Left colon (tissue), 2 donors: Measurements from ENCODE around the gene RASA4. TPM values are rescaled to one million over a fixed set of nuclear protein-coding genes. Genes with fewer than 3 reads are reported as not detected.

Experiments used
- total RNA-seq, 2 donors: library from RNA; stranded (reverse); fragmentation: NEBNext Ultra II Directional; extraction: Animal tissue kit (Norgen Biotek cat#: 25700); gene quantifications; one replicate each; pipeline ENCODE4 v1.2.1, GENCODE V29; 2021
- donor health status: DM: no; HTN: no; CAD: no.
- donor health status: DM: yes; HTN: yes; CAD: no.

The RASA4 gene
- total RNA-seq, 2 donors from 2014 or later: 16.7 to 31.9 TPM

Other genes starting within 250 kb of the RASA4 start
- gene PRKRIP1, start 220.4 kb downstream of the RASA4 start, total RNA-seq: 10 to 100 TPM; 16.0 to 18.8 TPM
- 1 to 10 TPM; 4.2 to 6.8 TPM for gene ORAI2, start 183.2 kb downstream of the RASA4 start, total RNA-seq
- gene ALKBH4, start 151.9 kb downstream of the RASA4 start, total RNA-seq: 1 to 10 TPM; 9.5 to 9.9 TPM
- gene LRWD1, start 151.8 kb downstream of the RASA4 start, total RNA-seq: 10 to 100 TPM; 12.6 to 15.2 TPM
- 10 to 100 TPM; 49.4 to 50.9 TPM for gene POLR2J, start 137.8 kb downstream of the RASA4 start, total RNA-seq
- 10 to 100 TPM; 13.4 to 22.5 TPM for gene RASA4B, start 99.0 kb downstream of the RASA4 start, total RNA-seq
- 10 to 100 TPM; 13.4 to 20.7 TPM for gene UPK3BL2, start 73.1 kb downstream of the RASA4 start, total RNA-seq
- not detected for gene SPDYE2, start 65.5 kb downstream of the RASA4 start, total RNA-seq
- gene POLR2J3, start 44.2 kb downstream of the RASA4 start, total RNA-seq: 10 to 100 TPM; 24.1 to 27.1 TPM
- gene UPK3BL1, start 26.0 kb upstream of the RASA4 start, total RNA-seq: 10 to 100 TPM in 1 of 2 donors, 1 to 10 TPM in 1; 6.3 to 27.5 TPM
- gene SPDYE2B, start 33.6 kb upstream of the RASA4 start, total RNA-seq: not detected
- gene POLR2J2, start 54.9 kb upstream of the RASA4 start, total RNA-seq: 10 to 100 TPM in 1 of 2 donors, 1 to 10 TPM in 1; 7.9 to 11.9 TPM
- gene FAM185A, start 132.2 kb upstream of the RASA4 start, total RNA-seq: 10 to 100 TPM; 10.1 to 10.4 TPM